ENCODE data around the gene TMEM165.

GRCh38 chr4:55411621-55412020 lies 15.9 kb downstream of the TMEM165 start:
- TF ChIP-seq POLR2A (IDR thresholded peaks at IDR 0.05) (no peak), CTCF (IDR thresholded peaks at IDR 0.05) (no peak)

All from tibial nerve (tissue), 3 donors.